A673 (cell line): ENCODE measurements around the gene IL17REL. TPM values are rescaled to one million over a fixed set of nuclear protein-coding genes. Genes with fewer than 3 reads are reported as not detected.
A peak's percentile ranks its signal among the peaks of the same experiment; 100 is the strongest.

Experiments used
- BruUV-seq: library from RNA; stranded (reverse); fragments of 400-500 nt; replicated peaks from 2 replicates; lab custom pipeline; 2021; lab: Mats Ljungman, UMichigan
- CTCF ChIA-PET: fragments of 300-600 bp; sonication (Branson Sonifier 250); formaldehyde crosslinking; loops from one replicate; lab custom pipeline; 2022; ENCODE audit warnings: antibody characterized with exemption; lab: Charles Lee
- POLR2A ChIA-PET: fragments of 300-600 bp; sonication (Branson Sonifier 250); formaldehyde crosslinking; loops from one replicate; lab custom pipeline; 2022; ENCODE audit warnings: antibody characterized with exemption; ENCODE audit not compliant: low non-redundant PET; lab: Charles Lee
- DNase-seq: peaks from one replicate; pipeline ENCODE4 v3.0.0-alpha.2; 2015; ENCODE audit warnings: low spot score
- H3K27ac ChIP-seq: fragments of 200-600 bp; sonication (generic); 2 replicates; pipeline ENCODE4 v1.5.1; 2016; ENCODE audit warnings: mixed run types, low read depth, mild to moderate bottlenecking, mixed read lengths, antibody characterized with exemption, low read length; ENCODE audit not compliant: poor library complexity, severe bottlenecking
- H3K27me3 ChIP-seq: fragments of 200-600 bp; sonication (generic); replicated peaks from 2 replicates; pipeline ENCODE4 v1.6.1; 2017; ENCODE audit warnings: mixed run types, low read depth, mild to moderate bottlenecking, mixed read lengths, antibody characterized with exemption, low read length; ENCODE audit not compliant: insufficient read depth, poor library complexity
- H3K36me3 ChIP-seq: fragments of 200-600 bp; sonication (generic); 2 replicates; pipeline ENCODE4 v1.6.1; 2016; ENCODE audit warnings: mixed run types, mild to moderate bottlenecking, mixed read lengths, antibody characterized with exemption, low read length; ENCODE audit not compliant: insufficient read depth, poor library complexity, severe bottlenecking
- H3K4me1 ChIP-seq: fragments of 200-600 bp; sonication (generic); 2 replicates; pipeline ENCODE4 v1.6.1; 2017; ENCODE audit warnings: mixed run types, mild to moderate bottlenecking, mixed read lengths, antibody characterized with exemption, low read length; ENCODE audit not compliant: insufficient read depth, poor library complexity, severe bottlenecking
- H3K4me3 ChIP-seq: fragments of 200-600 bp; sonication (generic); 2 replicates; pipeline ENCODE4 v1.5.1; 2016; ENCODE audit warnings: low read depth, mixed run types, mild to moderate bottlenecking, mixed read lengths, low read length; ENCODE audit not compliant: poor library complexity, severe bottlenecking
- H3K9me3 ChIP-seq: fragments of 200-600 bp; sonication (generic); 2 replicates; pipeline ENCODE4 v1.6.1; 2016; ENCODE audit warnings: mixed run types, low read depth, mild to moderate bottlenecking, mixed read lengths, antibody characterized with exemption, low read length; ENCODE audit not compliant: poor library complexity, severe bottlenecking
- EZH2 ChIP-seq: fragments of 200-600 bp; sonication (generic); IDR thresholded peaks from 2 replicates; pipeline ENCODE4 v1.6.1; 2017; ENCODE audit warnings: borderline replicate concordance, low read depth, mild to moderate bottlenecking, mixed read lengths, antibody characterized with exemption, low read length; ENCODE audit not compliant: poor library complexity, severe bottlenecking
- intact Hi-C: fragments of 100-400 bp; cut with micrococcal nuclease; formaldehyde crosslinking; loops from one replicate; pipeline ENCODE4 v1.10.0; 2022; ENCODE audit not compliant: unreplicated experiment
- total RNA-seq: library from RNA; stranded (reverse); gene quantifications from 2 replicates; pipeline ENCODE4 v1.2.3, GENCODE V29; 2021
- TF ChIP-seq, protein P1 (sequence below): fragments of 300-800, 200-600 bp; sonication (generic); conservative IDR thresholded peaks from 2 replicates; pipeline ENCODE4 v1.5.1; 2017; ENCODE audit warnings: low read depth, mild to moderate bottlenecking, antibody characterized with exemption, low read length, moderate library complexity, mixed read lengths

The IL17REL gene
- total RNA-seq, 1 experiment from 2014 or later, result not detected

DNA sequence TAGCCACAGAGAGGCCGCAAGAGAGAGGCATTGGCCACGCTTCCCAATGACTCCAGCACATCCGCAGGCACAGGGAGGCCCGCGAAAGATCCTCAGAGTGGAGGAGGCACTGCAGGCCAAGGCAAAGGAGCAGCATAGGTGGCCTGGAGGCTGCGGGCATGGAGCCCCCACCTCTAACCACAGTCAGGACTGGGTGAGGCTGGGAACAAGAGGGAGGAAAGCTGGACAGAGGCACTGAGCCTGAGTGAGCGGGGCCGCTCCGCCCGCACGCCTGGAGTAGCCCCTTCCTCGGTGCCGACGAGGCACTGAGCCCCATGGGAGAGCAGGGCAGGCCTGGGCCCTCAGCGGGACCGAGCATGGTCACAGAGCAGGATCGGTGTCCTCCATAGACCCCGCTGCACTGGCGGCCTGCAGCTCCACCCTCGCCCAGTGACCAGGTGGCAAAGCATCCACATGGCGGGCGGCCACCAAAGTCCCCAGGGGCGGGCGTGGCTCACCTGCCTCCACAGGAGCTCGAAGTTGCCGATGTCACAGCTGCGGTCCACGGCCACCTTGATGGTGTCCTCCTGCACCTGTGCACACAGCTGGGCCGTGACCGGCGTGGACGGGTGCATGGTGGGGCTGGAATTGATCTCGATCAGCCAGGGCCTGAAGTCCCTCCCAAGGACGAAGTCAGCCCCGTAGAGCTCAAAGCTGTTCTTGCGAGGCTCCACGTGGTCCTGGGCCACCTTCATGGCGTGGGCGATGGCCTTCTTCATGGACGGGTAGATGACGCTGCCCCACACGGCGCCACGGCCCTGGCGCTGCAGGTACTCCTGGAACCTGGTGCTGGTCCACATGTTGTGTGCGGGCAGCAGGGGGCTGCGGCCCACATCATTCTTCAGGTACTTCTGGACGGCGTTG, 18.9 kb upstream of the IL17REL start:
- DNase-seq, result no peak
- Histone ChIP-seq H3K36me3 (no peaks in the 10 kb centered on the region), H3K27ac (no peak overlapping the region), H3K9me3 (no peaks in the 10 kb centered on the region), H3K4me1 (peaks cover 4% of the 10 kb centered on the region), H3K27me3 (no peaks in the 10 kb centered on the region), H3K4me3 (no peak overlapping the region)
- ChIA-PET POLR2A (no interaction called here), CTCF (interaction anchor here (0.7 to 2.3 kb wide), 2 partner anchors 14 to 101 kb away, joined by 10 to 31 read pairs; no protein-coding TSS in a partner anchor)
- BruUV-seq, result no TSS peak
- TF ChIP-seq, protein P1, sequence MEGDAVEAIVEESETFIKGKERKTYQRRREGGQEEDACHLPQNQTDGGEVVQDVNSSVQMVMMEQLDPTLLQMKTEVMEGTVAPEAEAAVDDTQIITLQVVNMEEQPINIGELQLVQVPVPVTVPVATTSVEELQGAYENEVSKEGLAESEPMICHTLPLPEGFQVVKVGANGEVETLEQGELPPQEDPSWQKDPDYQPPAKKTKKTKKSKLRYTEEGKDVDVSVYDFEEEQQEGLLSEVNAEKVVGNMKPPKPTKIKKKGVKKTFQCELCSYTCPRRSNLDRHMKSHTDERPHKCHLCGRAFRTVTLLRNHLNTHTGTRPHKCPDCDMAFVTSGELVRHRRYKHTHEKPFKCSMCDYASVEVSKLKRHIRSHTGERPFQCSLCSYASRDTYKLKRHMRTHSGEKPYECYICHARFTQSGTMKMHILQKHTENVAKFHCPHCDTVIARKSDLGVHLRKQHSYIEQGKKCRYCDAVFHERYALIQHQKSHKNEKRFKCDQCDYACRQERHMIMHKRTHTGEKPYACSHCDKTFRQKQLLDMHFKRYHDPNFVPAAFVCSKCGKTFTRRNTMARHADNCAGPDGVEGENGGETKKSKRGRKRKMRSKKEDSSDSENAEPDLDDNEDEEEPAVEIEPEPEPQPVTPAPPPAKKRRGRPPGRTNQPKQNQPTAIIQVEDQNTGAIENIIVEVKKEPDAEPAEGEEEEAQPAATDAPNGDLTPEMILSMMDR, result no peak
- no peak for TF ChIP-seq EZH2
- intact Hi-C loops, result loop anchor here (5.0 kb wide), 1 partner anchor 39 kb away; no protein-coding TSS in a partner anchor

DNA sequence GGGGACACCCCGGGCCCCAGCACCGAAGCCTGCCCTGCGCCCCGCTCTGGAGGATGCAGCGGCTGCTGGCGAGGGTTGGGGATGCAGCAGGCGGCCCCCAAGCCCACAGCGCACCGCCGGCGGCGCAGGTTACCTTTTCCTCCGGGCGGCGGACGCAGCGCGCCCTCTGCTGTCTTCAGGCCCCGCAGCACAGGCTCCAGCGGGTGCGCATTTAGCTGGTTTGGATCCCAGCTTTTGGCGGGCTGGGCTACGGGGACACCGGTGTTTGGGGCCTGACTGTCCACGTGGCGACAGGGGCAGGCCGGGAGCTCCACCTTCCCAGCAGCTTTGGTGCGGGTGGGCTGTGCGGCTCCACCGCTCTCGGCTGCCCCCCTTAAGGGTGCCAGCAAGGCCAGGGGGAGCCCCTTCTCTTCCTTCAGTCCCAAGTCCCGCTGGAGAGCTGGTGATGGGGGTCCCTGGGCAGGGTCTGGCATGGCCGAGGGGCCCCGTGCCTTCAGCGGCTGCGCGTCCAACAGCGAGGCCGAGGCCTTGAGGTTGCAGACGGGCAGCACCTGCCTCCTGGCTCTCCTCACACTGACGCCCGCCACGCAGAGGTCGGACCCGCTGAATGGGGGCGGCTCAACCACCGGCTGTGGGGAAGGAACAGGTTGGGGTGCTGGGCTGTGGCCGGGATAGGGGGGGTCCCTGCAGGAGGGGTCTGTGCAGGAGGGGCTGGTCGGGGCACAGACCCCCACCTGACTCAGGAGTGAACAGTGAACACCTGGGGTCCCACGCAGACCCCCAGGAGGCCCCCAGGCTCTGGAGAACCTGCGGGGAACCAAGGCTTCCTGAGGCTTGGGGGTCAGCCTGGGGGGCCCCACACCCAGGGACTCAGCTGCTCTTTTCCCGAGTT, 18.0 kb upstream of the IL17REL start:
- Histone ChIP-seq H3K27ac (no peak overlapping the region), H3K9me3 (no peaks in the 10 kb centered on the region), H3K4me3 (no peak overlapping the region), H3K4me1 (peaks cover 4% of the 10 kb centered on the region), H3K27me3 (no peaks in the 10 kb centered on the region), H3K36me3 (no peaks in the 10 kb centered on the region)
- no TSS peak for BruUV-seq
- intact Hi-C loops, result loop anchor here (1.0 to 5.0 kb wide), 3 partner anchors 38 to 263 kb away; no protein-coding TSS in a partner anchor
- ChIA-PET CTCF (interaction anchor here (0.5 to 2.3 kb wide), 12 partner anchors 17 to 701 kb away, joined by 3 to 31 read pairs (median 4); partner anchors contain the start of gene IL17REL), POLR2A (no interaction called here)
- TF ChIP-seq, protein P1, result peak; percentile 95
- TF ChIP-seq EZH2, result no peak
- DNase-seq, result peak; percentile 88
